Measurements from ENCODE around the gene ABCE1. TPM values are rescaled to one million over a fixed set of nuclear protein-coding genes. Genes with fewer than 3 reads are reported as not detected.

ABCE1 gene
- total and polyA plus RNA-seq, 10 of the 15 experiments (the other 5 are each of a cell fraction or from before 2014, with no cell fraction given) = 75.9 to 172 (median 134) TPM

GRCh38 chr4:145075742-145076468, 22.2 kb upstream of the ABCE1 start (continued):
- no peak for TF ChIP-seq ZBTB40 (IDR thresholded peaks at IDR 0.05; ENCODE audit: borderline replicate concordance)
- TF ChIP-seq HCFC1 (IDR thresholded peaks at IDR 0.05; ENCODE audit: low read length) = no peak
- TF ChIP-seq NR2C1 (IDR thresholded peaks at IDR 0.05) = no peak
- no peak for TF ChIP-seq PAX5 (IDR thresholded peaks at IDR 0.05; ENCODE audit: borderline replicate concordance, low read depth, low read length)
- TF ChIP-seq SRF (IDR thresholded peaks at IDR 0.05; ENCODE audit: low read depth in 2 of 2, low read length in 2 of 2) = no peak
- no peak for TF ChIP-seq CREM (IDR thresholded peaks at IDR 0.05; ENCODE audit: low read depth)

GRCh38 chr4:145076469-145076855, 21.6 kb upstream of the ABCE1 start:
- FAIRE-seq = peak; percentile 47
- 97% methylated on average over 2 of the region's 2 CpGs for WGBS (ENCODE audit: insufficient coverage, insufficient replicate concordance, low lambda C conversion rate, missing lambda C conversion rate)
- H2AFZ ChIP-seq (ENCODE audit: control insufficient read depth, low read depth, low read length) = no peak overlapping the region
- no peaks in the 10 kb centered on the region; the same call in none of the 2 replicates for H3K79me2 ChIP-seq (ENCODE audit: control insufficient read depth, insufficient read depth, low read length)
- H3K27me3 ChIP-seq (replicated peaks in 1 of 2; ENCODE audit: control insufficient read depth in 2 of 2, insufficient read depth in 2 of 2, low read length in 1 of 2) = no peaks in the 10 kb centered on the region
- ChIA-PET RAD21 (ENCODE audit: unreplicated experiment) (no interaction called here), SMC1A (ENCODE audit: uncharacterized antibody, unreplicated experiment) (interaction anchor here (0.9 to 1.3 kb wide), 4 partner anchors 9 to 44 kb away, joined by 3 to 4 read pairs (median 3); no protein-coding TSS in a partner anchor), POLR2A (no interaction called here), CTCF (interaction anchor here (0.7 to 1.7 kb wide), 5 partner anchors 9 to 540 kb away, joined by 3 to 5 read pairs (median 4); no protein-coding TSS in a partner anchor)
- no peak for DNase-seq (ENCODE audit: low read depth, low spot score)
- no peak overlapping the region for H3K4me2 ChIP-seq (ENCODE audit: control insufficient read depth, insufficient read depth)
- in situ Hi-C loops (cut with MboI) (no loop called here), intact Hi-C loops (cut with micrococcal nuclease; ENCODE audit: unreplicated experiment) (no loop called here)
- H3K4me3 ChIP-seq = no peak overlapping the region
- no TSS peak for BruUV-seq (replicated peaks)
- no peaks in the 10 kb centered on the region; the same call in 1 of the 3 replicates for H3K9me3 ChIP-seq (replicated peaks; ENCODE audit: control insufficient read depth, insufficient read depth, low read length)
- peaks cover 6% of the 10 kb centered on the region in 2 experiments for H3K36me3 ChIP-seq (ENCODE audit: control insufficient read depth in 2 of 2, insufficient read depth in 2 of 2, low read length in 1 of 2)
- H3K27ac ChIP-seq (ENCODE audit: control insufficient read depth, insufficient read depth) = no peak overlapping the region
- no peaks in the 10 kb centered on the region; the same call in 1 of the 2 replicates for H4K20me1 ChIP-seq (ENCODE audit: control insufficient read depth, insufficient read depth)
- no peak overlapping the region for H3K9ac ChIP-seq (ENCODE audit: control insufficient read depth, insufficient read depth, low read length)
- ATAC-seq = no peak
- H3K4me1 ChIP-seq (ENCODE audit: control insufficient read depth, insufficient read depth, low read length) = no peaks in the 10 kb centered on the region; the same call in 1 of the 2 replicates
- TF ChIP-seq PAX8 (IDR thresholded peaks at IDR 0.05) (no peak), POLR2AphosphoS2 (IDR thresholded peaks at IDR 0.05; ENCODE audit: low read depth, low read length) (no peak), ZNF384 (IDR thresholded peaks at IDR 0.05; ENCODE audit: borderline replicate concordance, low read depth, low read length) (no peak), RELB (IDR thresholded peaks at IDR 0.05; ENCODE audit: low read depth) (no peak), IRF3 (IDR thresholded peaks at IDR 0.05) (no peak), DPF2 (IDR thresholded peaks at IDR 0.05) (no peak), MTA2 (IDR thresholded peaks at IDR 0.05; ENCODE audit: low read depth) (no peak), ELK1 (IDR thresholded peaks at IDR 0.05; ENCODE audit: low read depth, low read length) (no peak), ZBED1 (IDR thresholded peaks at IDR 0.05; ENCODE audit: borderline replicate concordance) (no peak), PML (IDR thresholded peaks at IDR 0.05; ENCODE audit: low read length) (no peak)

Data from GM12878 (cell line).